ENCODE measurements around the gene ST6GALNAC3. TPM values are rescaled to one million over a fixed set of nuclear protein-coding genes. Genes with fewer than 3 reads are reported as not detected.
"Not testable (repeated sequence)": the region's sequence is repeated elsewhere in the genome, so short reads cannot be mapped to it uniquely, and the experiment has no call there.

Gene ST6GALNAC3
- total RNA-seq, 2 donors from 2014 or later, result 4.6 to 13.3 TPM

DNA sequence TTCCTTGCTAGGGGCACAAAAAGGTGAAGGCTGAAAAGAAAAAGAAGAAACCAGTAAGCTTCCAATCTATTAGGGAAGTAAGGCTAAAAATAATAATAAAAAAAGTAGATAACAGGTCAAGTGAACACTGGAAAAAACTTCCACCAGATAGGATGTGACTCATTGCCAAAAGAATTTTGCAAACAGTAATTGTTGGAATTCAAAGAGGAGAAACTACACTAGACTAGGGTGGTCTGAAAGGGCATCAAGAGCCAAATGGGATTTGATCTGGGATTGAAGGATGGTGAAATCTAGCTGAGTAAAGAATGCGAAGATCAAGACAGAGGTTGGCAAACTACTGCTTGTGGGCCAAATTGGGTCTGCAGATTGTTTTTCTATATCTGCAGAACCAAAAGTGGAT is 6.0 kb upstream of the ST6GALNAC3 start:
- no peak for ATAC-seq
- intact Hi-C loops (cut with DNase I), result no loop called here
- DNase-seq, result no peak

DNA sequence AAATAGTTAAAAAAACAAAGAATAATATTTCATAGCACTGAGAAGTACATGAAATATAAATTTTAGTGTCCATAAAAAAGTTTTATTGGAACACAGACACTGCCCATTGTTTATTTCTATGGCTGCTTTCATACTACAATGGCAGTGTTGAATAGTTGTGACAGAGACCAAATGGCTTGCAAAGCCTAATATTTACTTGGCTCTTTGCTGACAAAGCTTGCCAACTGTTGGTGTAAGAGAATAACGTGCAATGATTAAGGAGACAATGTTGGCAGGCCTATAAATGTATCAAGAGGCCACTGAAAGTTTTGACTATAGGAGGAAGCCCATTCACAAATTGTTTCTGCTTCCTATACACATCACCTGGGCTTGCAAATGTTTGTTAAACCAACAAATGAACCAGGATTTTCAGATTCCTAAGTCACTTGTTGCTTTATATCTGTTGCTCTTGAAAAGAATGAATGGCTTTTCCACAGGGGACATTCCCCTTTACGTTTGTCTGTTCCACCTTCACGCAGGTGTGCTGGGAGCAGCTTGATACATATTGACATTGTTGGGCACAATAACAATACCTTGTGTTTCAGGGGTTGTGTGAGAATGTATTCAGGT is 5.5 kb upstream of the ST6GALNAC3 start:
- DNase-seq (no peak), ATAC-seq (peak in 1 of 2 donors; percentile 47)
- intact Hi-C loops (cut with DNase I), result no loop called here

DNA sequence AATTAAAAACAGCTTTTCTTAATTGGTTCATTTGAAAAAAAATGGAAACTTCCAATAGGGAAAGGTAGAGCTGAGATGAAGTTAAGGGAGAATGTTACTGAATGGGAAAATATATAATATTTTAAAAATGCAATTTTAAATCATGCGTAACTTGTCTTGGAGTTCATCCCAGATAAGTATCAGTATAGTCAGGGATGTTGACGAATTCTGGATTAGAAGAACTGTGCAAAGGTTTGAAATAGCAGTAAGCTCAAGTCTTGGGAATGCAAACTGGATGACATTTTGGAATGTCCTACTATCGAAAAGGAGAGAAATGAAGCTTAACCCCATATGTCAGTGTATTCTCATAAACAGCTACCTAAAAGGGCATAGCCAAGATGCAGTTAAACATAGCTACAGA is 4.0 kb upstream of the ST6GALNAC3 start:
- DNase-seq (no peak), ATAC-seq (no peak)
- intact Hi-C loops (cut with DNase I), result no loop called here

DNA sequence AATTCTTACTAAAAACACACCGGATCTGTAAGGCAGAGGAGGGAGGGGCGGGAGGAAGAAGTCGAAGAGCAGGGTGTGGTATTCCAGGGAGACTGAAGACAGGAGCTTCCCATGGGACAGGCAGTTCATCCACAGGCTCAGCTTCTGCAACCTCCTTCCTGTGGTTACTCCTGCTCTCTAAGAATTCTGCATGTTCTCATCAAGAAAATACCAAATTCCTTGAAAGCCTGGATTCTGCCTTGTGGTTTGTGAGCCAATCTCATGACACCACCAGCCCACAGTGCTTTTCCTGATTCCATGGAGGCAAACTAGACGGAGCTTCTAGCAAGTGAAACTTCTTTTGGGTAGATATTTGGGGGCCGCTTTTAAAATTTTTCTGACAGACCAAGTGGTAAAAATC is 1.1 kb upstream of the ST6GALNAC3 start:
- ATAC-seq (no peak), DNase-seq (no peak)
- intact Hi-C loops (cut with DNase I), result no loop called here

DNA sequence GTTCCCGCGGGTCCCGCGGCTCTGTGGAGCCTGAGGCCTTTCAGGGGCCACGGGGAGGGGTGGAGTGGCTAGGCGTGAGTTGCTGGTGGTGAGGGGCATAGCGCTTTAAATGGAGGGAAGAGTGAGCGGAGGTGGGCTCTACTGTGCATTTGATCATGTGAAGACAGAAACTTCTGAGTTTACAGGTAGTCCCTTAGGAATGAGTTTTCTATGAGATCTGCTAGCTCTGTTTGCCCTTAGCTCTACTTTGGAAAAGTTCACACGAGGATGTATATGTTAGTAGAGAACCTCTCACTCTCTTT is 593 bp downstream of the ST6GALNAC3 start:
- ATAC-seq, result no peak
- DNase-seq, result no peak
- intact Hi-C loops (cut with DNase I), result no loop called here

DNA sequence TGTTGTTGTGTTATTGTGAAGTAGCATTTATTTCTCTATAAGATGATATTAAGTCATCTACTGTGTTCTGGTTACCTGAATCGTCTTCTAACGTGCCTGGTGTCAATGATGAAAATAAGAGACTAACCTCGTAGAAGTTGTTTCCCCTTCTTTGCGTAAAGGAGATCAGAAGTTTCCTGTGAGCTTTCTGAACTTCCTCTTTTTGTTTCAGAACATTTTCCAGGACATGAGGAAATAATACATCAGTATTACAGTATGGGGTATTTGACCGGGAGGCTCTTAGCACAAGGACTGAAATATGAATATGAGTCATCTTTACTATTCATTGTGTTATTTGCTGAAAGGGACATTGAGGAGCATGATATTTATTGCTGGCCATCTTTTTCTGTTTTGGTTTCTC is 1.3 kb downstream of the ST6GALNAC3 start:
- intact Hi-C loops (cut with DNase I), result no loop called here
- DNase-seq, result no peak
- peak in 1 of 2 donors; percentile 20 for ATAC-seq

DNA sequence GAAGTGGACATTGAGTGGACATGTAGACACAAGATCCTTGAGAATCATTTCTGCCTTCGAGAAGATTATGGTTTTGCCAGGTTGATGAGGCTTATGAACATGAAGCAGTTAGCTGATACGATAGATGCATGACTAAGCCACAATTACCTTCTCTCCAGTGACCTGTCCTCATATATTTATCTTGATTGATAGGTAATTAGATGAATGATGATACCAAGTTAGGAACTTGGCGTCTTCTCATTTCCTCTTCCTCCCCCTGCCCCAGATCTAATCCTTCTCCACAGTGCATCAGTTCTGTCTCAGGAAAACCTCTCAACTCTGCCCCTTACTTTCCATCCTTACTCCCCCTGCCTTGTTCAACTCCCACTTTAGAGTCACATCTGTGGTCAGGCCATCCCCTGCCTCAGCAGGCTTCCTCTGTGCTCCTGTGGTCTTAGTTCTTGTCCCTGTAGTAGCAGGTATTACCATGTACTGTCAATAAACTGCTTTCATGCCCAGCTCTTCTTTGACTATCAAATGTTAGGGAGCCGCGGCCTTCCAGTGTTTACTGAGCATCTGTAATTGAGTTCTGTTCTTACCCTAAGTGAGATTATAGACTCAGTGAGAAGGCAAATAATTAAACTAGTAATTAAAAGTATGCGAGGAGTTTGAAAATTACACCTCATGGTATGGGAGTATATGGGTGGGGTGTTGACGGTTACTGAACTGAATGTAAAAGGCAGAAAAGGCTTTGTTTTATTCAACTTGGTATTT is 5.1 kb downstream of the ST6GALNAC3 start:
- ATAC-seq, result no peak
- no peak for DNase-seq
- intact Hi-C loops (cut with DNase I), result no loop called here

DNA sequence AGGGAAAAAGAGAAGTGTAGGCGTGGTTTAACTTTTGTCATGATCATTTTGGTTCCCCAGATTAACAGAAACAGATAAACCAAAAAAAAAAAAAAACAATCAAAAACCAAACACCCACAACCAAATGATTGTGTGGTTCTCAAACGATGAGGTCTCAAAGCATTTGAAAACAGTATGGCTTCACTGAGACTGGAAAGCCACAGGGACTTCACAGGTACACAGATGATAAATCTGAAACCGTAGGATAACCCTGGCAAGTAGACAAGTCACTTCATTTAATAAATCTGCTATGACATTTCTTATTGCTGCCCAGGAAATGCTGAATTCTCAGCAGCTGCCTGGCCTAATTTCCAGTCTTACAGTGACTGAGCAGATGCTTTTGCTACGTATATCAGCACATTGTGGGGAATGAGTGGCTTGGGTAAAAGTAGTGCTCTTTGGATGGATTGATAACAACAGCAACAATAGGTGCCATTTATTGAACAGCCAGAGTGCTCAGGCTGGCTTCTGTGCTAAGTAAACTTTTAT is 6.1 kb downstream of the ST6GALNAC3 start:
- ATAC-seq, result no peak
- intact Hi-C loops (cut with DNase I), result no loop called here

DNA sequence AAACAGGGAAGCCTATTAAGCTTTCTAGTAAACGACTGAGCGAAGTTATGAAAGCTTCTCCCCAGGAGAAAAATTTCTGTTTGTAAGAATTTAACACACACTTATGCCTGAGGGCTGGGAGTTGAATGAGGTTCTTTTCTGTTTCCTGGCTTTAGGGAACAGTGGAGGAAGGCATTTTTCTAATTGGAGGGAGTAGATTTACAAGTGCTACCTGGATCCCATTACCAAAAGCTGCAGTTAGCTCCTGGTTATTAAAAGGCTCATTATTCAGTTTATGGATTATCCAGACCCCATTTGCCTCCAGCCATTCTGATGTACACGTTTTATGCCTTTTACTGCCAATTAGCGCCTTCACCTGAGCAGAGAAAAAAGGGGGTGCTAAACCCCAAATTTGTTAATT is 7.5 kb downstream of the ST6GALNAC3 start:
- intact Hi-C loops (cut with DNase I), result no loop called here
- no peak for DNase-seq
- ATAC-seq, result no peak

More for the DNA sequence above, 6.1 kb downstream of the ST6GALNAC3 start:
- no peak for DNase-seq

DNA sequence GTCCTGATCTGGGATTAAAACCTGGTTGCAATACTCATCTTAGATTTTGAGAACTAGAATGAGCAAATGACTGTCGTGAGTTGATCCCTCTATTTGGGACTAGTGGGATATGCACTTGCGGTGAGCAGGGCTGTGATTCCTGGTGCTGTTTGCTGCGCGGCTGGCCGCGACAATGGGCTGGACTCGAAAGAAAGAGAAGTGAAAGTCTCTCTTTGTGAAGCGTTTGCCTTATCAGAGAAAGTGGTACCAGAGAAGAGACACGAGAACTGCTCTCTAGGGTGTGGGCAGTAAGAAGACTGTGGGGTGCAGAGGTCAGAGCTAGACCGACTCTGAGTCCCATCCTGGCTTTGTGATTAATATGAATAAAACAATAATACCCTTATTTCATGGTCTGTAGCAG is 8.6 kb downstream of the ST6GALNAC3 start:
- intact Hi-C loops (cut with DNase I), result no loop called here
- ATAC-seq (no peak), DNase-seq (no peak)

DNA sequence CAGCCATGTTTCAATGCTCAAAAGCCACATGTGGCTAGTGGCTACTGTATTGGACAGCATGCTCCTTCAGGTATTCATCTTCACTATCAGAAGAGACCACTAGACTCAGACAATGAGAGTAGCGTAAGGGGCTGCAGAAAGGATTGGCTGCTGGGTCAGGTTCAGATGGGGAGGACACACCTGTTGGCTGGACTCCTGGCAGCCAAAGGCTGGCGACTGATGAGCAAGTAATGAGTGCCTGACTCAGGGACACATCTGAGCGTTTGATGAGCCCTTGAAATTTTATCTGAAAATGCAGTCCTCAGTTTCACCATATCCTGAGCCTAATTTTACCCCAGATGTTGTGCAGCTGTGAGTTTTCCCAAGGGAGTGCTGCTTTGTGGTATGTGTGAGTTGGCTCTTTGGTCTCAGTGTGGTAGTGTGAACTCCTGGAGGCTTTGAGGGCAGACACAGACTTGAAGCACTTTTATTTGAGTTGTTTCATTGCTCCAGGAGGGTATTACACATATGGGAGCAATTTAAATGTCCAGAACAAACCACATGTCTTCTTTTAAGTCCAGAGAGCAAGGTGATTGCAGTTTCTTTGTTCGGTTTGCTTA is 9.6 kb downstream of the ST6GALNAC3 start:
- DNase-seq (no peak), ATAC-seq (no peak)
- intact Hi-C loops (cut with DNase I), result no loop called here

DNA sequence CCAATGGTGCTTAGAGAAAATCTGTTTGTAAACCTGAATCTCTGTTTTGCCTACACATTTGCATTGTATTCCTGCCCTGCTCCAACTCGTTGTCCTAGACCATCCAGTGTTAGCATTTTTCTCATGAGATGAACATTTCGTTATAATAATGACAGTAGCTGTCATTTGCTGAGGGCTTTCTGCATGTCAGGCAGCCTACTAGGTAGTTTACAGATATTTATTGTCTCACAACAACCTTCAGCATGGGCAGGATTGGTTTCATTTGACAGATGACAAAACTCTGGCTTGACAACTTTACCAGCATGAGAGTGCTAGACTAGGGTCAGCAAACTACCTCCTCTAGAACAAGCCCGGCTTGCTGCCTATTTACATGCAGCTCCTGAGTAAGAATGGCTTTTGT is 10.1 kb downstream of the ST6GALNAC3 start:
- DNase-seq, result no peak
- intact Hi-C loops (cut with DNase I), result no loop called here
- no peak for ATAC-seq

DNA sequence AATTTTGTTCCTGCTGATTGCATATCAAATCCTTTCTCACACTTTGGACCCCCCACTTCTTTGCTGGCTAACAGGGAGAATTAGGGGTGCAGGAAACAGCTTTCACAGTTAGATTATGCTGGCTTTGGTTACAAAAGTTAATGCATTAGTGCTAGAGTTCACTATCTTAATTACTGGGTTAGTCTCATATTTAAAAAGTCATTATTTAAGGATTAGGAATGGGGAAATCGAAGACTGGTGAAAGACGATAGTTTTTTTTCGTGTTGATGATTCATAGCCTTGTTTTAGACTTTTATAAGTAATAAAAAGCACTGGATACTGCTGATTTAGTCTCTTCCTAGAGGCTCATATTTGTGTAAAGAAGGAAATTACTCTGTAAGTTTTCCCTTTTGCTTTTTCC is 11.6 kb downstream of the ST6GALNAC3 start:
- intact Hi-C loops (cut with DNase I), result no loop called here
- no peak for ATAC-seq
- DNase-seq, result no peak

DNA sequence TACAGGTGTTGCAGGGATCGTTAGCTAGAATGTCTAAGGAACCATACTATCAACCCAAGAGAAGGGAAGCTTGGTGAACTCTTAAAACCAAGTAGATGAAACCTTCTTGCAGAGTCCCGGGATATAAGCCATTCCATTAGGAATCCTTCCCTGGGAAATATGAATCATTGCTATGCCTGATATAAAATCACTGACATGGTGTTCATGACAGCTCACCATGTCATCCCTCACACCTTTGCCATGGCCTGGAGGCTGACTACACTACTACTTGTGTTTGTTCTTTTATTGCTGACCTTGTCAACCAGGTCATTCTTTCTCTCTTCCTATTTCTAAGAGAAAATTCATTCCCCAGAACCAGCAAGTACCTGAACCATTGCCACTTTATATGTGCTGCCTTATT is 12.1 kb downstream of the ST6GALNAC3 start:
- ATAC-seq, result peak in 1 of 2 donors; percentile 84
- no peak for DNase-seq
- intact Hi-C loops (cut with DNase I), result no loop called here

DNA sequence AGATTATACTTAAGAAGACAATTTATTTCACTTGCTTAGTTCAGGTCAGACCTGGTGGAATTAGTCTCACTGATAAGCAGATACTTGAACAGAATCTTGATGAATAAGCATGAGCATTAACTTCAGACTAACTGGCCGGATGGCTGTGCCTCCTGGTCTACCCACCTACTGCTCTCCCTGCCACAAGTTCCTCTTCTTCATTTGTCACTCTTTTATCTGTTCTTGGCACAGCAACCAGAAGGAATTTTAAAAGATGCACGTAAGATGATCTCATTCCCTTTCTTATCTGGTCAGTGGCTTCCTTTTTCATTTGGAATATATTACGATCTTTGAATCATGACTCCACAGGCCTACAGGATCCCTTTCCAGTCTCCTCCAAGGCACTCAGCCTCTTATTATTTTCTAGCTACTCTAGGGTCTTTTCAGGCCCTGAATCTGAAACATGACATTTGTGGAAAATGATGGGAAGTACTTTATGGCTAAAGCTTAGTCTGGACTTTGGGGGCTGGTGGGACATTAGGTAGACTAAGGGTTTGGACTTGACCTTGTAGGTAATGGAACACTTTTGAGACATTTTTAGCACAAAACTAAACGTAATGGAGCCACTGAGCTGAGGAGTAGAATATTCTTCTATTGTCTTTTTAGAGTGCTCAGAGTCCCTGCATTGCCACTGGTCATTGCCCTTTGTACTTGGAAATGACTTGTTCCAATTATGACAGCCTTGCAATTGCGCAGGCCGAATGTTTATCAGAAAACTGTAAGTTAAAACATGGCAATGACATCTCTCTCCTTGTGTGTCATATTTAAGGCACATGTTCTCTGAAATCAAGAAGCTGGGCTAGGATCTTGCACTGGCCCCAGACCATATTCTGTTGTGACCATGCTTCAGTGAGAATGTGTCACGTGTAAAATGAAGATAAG is 16.0 kb downstream of the ST6GALNAC3 start:
- ATAC-seq (peak in 1 of 2 donors; percentile 33), DNase-seq (no peak)
- intact Hi-C loops (cut with DNase I), result no loop called here

DNA sequence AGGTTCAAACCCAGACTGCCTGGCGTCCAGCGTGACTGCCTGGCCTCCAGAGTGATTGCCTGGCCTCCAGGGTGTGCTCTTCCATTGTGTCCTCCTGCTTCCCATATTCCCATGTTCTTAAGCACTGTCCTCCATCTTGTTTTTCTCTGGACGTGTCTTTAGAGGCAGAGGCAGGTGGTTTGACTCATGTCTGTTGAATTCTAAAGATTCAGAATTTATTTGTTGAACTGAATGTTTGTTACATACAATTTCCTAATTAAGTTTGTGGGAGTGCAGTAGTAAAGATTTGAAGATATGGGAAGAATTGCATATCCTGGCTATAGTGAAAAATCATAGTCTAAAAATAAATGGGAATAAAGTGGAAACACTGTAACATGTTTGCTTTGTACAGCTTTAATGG is 18.3 kb downstream of the ST6GALNAC3 start:
- intact Hi-C loops (cut with DNase I), result no loop called here
- DNase-seq, result no peak
- no peak for ATAC-seq

DNA sequence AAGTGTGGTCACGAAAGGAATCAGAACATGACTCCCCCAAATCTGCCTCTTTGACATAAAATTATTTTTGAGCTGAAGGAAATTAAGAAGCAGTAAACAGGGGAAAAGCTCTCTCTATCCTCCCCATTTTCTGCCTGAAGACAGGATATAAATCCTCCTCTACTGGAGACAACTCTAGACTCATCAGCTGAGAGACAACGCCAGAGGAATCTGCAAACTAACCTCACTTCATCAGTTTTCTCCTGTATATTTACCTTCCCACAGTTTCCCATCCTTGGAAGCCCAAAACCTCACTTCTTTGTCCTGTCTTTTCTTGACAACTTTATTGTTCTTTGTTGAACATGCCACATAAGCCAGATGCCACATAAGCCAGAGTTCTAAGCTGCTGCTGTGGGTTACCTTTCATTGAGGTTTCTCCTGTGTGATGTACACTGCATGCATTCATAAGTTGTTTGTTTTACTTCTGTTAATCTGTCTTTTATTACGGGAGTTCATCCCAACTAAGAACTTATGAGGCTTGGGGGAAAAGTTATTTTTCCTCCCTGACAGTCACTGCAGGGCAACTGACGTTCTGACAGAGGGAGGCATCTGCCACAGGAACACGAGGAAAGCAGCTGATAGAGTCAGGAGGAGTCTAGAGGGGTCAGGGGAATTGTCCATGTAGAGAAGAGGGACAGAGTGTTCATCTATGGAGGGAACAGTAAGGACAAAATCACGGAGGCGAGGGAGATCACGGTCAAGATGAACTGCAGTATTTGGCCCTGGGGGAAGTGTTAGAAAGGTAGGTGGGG is 19.2 kb downstream of the ST6GALNAC3 start:
- ATAC-seq (no peak), DNase-seq (no peak)
- intact Hi-C loops (cut with DNase I), result no loop called here

DNA sequence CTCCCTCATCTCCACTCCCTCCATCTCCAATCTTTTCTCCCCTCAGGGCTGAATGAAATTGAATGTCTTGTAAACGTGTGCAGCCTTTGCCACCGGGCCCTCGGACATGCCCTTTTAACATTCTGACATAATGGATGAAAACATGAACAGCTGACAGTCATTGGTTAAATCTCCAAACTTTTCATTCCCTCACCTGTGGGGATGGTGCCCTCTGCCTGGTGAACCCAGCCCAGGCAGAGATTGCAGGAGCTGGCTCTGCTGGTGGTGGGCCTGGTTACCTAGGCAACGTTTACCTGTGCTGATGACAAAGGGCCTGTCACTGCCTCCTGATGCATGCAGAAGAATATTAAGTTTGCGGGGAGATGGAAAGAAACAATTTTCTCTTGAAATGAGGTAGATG is 21.3 kb downstream of the ST6GALNAC3 start:
- DNase-seq (no peak), ATAC-seq (no peak)
- intact Hi-C loops (cut with DNase I), result no loop called here

DNA sequence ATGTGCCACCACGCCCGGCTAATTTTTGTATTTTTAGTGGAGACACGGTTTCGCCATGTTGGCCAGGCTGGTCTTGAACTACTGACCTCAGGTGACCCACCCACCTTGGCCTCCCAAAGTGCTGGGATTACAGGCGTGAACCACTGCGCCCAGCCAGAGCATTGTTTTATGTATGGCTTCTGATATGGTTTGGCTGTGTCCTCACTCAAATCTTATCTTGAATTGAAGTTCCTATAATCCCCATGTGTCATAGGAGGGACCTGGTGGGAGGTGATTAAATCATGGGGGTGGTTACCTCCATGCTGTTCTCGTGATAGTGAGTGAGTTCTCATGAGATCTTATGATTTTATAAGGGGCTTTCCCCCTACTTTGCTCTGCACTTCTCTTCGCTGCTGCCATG is 22.5 kb downstream of the ST6GALNAC3 start:
- ATAC-seq; DNase-seq; intact Hi-C loops (cut with DNase I): not testable (repeated sequence)

Data from left cardiac atrium (tissue), 4 donors.